ENCODE data around the gene PTPRD. TPM values are rescaled to one million over a fixed set of nuclear protein-coding genes. Genes with fewer than 3 reads are reported as not detected.

PTPRD gene
- total and polyA plus RNA-seq, 2 donors from 2014 or later, result 6.4 to 78.9 TPM

DNA sequence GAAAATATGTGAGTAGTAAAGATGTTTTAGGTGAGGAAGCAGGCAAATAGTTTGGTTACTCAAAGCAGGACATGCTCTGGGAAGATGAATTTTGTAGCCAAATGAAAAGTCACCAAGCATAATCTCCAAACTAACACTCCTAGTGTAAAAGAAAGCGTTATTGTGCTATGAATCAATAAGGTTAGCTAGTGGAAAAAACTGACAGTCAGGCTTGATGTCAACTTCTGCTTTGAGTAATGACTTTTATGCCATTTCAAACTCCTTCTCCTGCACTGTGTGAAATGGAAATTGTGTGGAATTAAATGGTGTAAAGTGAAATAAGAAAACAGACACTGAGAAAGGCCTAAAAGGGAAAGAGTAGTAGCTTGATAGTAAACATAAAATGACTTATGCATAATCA, 2176.0 kb downstream of the PTPRD start:
- intact Hi-C loops (cut with DNase I), result no loop called here
- Histone ChIP-seq H3K27me3 (ENCODE audit: control insufficient read depth, insufficient read depth, low read length) (no peaks in the 10 kb centered on the region), H3K9ac (ENCODE audit: low read length in 3 of 3) (no peak overlapping the region), H3K36me3 (ENCODE audit: control insufficient read depth in 2 of 3, insufficient read depth in 3 of 3, low read length in 3 of 3) (no peaks in the 10 kb centered on the region), H3K4me3 (ENCODE audit: low read length in 3 of 3) (no peak overlapping the region), H3K4me1 (ENCODE audit: control insufficient read depth in 2 of 3, insufficient read depth in 2 of 3, low read depth in 1 of 3, low read length in 3 of 3) (no peaks in the 10 kb centered on the region), H3K27ac (ENCODE audit: low read depth in 2 of 2, low read length in 2 of 2) (no peak overlapping the region), H3K9me3 (ENCODE audit: control insufficient read depth in 2 of 3, insufficient read depth in 1 of 3, low read length in 3 of 3) (no peaks in the 10 kb centered on the region)
- FAIRE-seq, result no peak
- TF ChIP-seq CTCF (IDR thresholded peaks at IDR 0.05; ENCODE audit: borderline replicate concordance, extremely low read depth, insufficient read depth), result no peak
- DNase-seq, result no peak

DNA sequence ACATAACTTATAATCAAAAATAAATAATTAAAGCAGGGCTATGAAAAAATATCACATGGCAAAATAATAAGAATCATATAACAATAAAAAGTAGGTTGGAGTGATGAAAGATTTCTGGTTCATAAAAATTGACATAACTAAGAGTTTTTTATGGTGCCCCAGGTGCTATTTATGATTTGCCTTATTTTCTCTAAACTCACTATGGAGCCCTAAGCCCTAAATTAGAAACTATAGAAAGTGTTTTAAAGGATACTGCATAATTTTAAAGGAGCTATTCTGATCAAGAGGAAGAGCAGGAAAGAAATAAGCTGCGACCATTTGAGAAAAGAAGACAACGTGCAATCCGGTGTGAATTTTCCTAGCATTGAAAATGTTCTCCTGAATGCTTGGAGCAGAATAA, 2178.2 kb downstream of the PTPRD start:
- Histone ChIP-seq H3K36me3 (ENCODE audit: control insufficient read depth in 2 of 3, insufficient read depth in 3 of 3, low read length in 3 of 3) (no peaks in the 10 kb centered on the region), H3K27me3 (ENCODE audit: control insufficient read depth, insufficient read depth, low read length) (no peaks in the 10 kb centered on the region), H3K4me3 (ENCODE audit: low read length in 3 of 3) (no peak overlapping the region), H3K4me1 (ENCODE audit: control insufficient read depth in 2 of 3, insufficient read depth in 2 of 3, low read depth in 1 of 3, low read length in 3 of 3) (no peaks in the 10 kb centered on the region), H3K9me3 (ENCODE audit: control insufficient read depth in 2 of 3, insufficient read depth in 1 of 3, low read length in 3 of 3) (no peaks in the 10 kb centered on the region), H3K9ac (ENCODE audit: low read length in 3 of 3) (no peak overlapping the region), H3K27ac (ENCODE audit: low read depth in 2 of 2, low read length in 2 of 2) (no peak overlapping the region)
- TF ChIP-seq CTCF (IDR thresholded peaks at IDR 0.05; ENCODE audit: borderline replicate concordance, extremely low read depth, insufficient read depth), result no peak
- no peak for FAIRE-seq
- no peak for DNase-seq
- intact Hi-C loops (cut with DNase I), result no loop called here

- Histone ChIP-seq H3K27ac (ENCODE audit: low read depth in 2 of 2, low read length in 2 of 2) (no peak overlapping the region), H3K36me3 (ENCODE audit: control insufficient read depth in 2 of 3, insufficient read depth in 3 of 3, low read length in 3 of 3) (no peaks in the 10 kb centered on the region), H3K9me3 (ENCODE audit: control insufficient read depth in 2 of 3, insufficient read depth in 1 of 3, low read length in 3 of 3) (no peaks in the 10 kb centered on the region), H3K4me1 (ENCODE audit: control insufficient read depth in 2 of 3, insufficient read depth in 2 of 3, low read depth in 1 of 3, low read length in 3 of 3) (no peaks in the 10 kb centered on the region), H3K9ac (ENCODE audit: low read length in 3 of 3) (no peak overlapping the region), H3K4me3 (ENCODE audit: low read length in 3 of 3) (no peak overlapping the region), H3K27me3 (ENCODE audit: control insufficient read depth, insufficient read depth, low read length) (no peaks in the 10 kb centered on the region)
- intact Hi-C loops (cut with DNase I), result no loop called here
- TF ChIP-seq CTCF (IDR thresholded peaks at IDR 0.05; ENCODE audit: borderline replicate concordance, extremely low read depth, insufficient read depth), result no peak
- FAIRE-seq (no peak), DNase-seq (no peak)
Observed at GRCh38 chr9:8432224-8432623, 2180.6 kb downstream of the PTPRD start.

DNA sequence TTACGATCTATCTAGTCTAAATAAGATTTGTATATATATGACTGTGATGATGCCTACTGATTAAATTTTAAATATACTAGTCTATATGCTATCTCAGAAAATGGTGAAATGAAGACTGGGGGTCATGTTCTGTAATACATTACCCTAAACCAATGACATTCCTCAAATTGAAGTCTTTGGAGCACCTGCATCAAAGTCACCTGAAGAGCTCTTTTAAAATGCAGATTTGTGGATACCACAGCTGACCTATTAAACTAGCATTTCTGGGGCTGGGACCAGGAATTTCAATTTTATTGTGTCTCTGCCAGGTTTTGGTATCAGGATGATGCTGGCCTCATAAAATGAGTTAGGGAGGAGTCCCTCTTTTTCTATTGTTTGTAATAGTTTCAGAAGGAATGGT, 2181.3 kb downstream of the PTPRD start:
- intact Hi-C loops (cut with DNase I), result no loop called here
- no peak overlapping the region for H3K27ac ChIP-seq (ENCODE audit: low read depth in 2 of 2, low read length in 2 of 2)
- no peak for DNase-seq
- H3K4me3 ChIP-seq (ENCODE audit: low read length in 3 of 3), result no peak overlapping the region
- H3K4me1 ChIP-seq (ENCODE audit: control insufficient read depth in 2 of 3, insufficient read depth in 2 of 3, low read depth in 1 of 3, low read length in 3 of 3), result no peaks in the 10 kb centered on the region
- no peak for FAIRE-seq
- H3K27me3 ChIP-seq (ENCODE audit: control insufficient read depth, insufficient read depth, low read length), result no peaks in the 10 kb centered on the region
- H3K9me3 ChIP-seq (ENCODE audit: control insufficient read depth in 2 of 3, insufficient read depth in 1 of 3, low read length in 3 of 3), result no peaks in the 10 kb centered on the region
- H3K9ac ChIP-seq (ENCODE audit: low read length in 3 of 3), result no peak overlapping the region
- no peaks in the 10 kb centered on the region for H3K36me3 ChIP-seq (ENCODE audit: control insufficient read depth in 2 of 3, insufficient read depth in 3 of 3, low read length in 3 of 3)
- TF ChIP-seq CTCF (IDR thresholded peaks at IDR 0.05; ENCODE audit: borderline replicate concordance, extremely low read depth, insufficient read depth), result no peak

All from kidney (tissue), 14 donors.